AG09319 (cell line): ENCODE results near the gene AKR1A1.

Experiments used
- DNase-seq: peaks from one replicate; pipeline ENCODE4 v3.0.0-alpha.2; 2010; ENCODE audit warnings: low read depth; ENCODE audit errors: extremely low read depth
- CTCF ChIP-seq: IDR thresholded peaks from 2 replicates; pipeline ENCODE4 v1.5.1; 2011; ENCODE audit warnings: low read depth, mild to moderate bottlenecking, inconsistent platforms, low read length, moderate library complexity

Gene AKR1A1

DNA sequence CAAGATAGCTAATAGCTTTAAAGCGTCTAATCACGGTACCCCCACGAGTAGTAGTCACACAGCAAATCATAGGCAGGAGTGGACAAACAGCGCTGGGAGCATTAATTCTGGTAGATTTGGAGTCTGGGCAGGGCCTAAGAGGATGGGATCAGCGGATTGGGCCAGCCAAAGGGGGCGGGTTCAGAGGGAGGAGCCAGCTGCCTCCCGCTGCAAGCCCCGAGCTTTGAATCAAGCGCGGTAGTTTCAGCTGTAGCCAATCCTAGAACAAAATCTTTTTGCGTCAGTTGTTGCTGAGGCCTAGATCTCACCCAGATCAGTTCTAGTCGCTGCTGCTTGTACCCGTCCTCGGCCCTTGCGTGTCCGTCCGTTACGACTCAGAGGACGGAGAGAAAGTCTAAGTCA, 32.6 kb downstream of the AKR1A1 start:
- DNase-seq: peak; percentile 88
- TF ChIP-seq CTCF: no peak

DNA sequence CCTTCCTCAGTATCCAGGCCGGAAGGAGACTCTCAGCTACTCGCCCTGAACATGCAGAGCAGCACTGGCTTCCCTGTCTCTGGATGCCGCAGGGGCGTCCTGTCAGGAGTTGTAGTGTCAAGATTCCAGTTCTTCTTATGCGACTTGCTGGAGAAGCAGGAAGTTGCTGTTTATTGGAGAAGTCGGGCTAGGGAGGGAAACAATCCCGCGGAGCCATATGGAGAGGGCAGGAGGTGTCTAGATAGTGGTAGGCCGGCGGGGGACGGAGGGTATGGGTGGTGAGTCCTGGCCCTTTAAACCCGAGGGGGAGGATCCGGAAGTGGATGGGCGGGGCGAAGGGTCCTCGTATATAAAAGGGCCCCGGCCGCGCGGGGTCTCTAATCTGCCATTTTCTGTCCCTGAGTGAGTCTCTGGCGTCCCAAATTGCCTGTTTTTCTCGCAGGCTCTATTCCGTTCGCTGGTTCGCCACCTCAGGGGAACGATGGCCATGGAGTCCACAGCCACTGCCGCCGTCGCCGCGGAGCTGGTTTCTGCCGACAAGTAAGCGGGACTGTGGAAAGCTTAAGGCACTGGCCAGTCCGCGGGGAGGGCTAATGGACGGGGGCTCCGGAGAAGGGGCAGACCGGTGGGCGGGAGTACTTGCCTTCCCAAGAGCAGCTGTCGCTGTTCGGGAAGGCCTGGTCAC, 33.2 kb downstream of the AKR1A1 start, which contains the start of gene NASP:
NASP (plus strand) TSS at position 376 of the 685 bp plus-strand sequence; CDS start at position 482, 106 bp downstream.
- no peak for DNase-seq
- TF ChIP-seq CTCF: no peak

DNA sequence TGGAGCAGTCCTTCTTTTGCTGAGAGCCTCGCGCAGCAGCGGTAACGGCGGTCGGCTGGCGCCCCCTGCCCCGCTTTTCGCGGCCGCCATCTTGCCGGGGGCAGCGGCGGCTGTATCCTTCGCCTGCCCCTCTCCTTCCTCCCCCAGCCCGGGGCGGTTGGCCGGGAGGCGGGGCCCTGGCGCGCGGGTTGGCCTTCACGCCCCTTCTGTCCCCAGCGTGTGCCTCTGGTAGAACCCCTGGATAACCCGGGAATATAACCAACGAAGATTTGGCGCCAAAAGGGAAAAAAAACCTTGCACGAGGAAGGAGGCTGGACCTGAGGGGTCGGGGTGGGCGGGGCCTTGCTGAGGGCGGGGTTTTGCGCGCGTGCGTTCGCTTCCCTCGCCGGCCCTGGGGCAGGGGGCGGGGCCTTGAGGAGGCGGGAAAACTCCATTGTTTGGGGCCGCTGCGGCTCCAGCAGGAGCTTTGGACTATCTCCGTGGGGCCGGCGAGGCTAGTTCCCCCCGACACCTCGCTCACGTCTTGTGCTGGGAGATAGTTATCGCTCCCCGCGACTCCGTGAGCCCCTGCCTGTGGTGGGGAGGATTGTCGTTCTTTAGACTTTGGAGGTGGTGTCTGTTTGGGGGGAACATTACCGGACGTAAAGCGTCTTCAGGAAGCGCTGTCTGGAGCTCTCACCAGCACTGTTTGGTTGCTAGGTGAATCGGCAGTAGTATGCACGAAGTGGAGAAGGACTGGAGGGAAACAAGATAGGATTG, 33.9 kb downstream of the AKR1A1 start:
- TF ChIP-seq CTCF: peak; percentile 2; the same call in 1 of the 2 replicates
- peak; percentile 57 for DNase-seq

- DNase-seq: no peak
- no peak for TF ChIP-seq CTCF
These were observed 34.4 kb downstream of the AKR1A1 start for GRCh38 chr1:45585110-45585426.

GRCh38 chr1:45585496-45586075, 35.0 kb downstream of the AKR1A1 start:
- TF ChIP-seq CTCF: no peak
- DNase-seq: no peak

DNA sequence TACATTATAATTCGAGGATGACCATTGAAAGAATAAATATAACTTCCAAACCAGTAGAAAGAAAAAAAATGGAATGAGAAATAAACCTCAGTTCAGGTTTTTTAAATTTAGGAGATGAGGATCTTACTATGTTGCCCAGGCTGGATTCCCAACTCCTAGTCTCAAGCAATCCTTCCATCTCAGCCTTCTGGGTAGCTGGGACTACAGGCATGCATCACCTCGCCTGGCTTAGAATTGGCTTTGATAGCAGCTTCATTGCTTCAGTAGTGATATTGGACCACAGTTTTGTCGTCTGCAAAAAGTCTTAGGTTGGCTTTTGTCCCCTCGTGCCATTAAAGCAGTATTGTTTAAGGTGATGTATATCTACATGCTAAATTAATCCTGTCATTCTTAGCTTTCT, 36.1 kb downstream of the AKR1A1 start:
- no peak for TF ChIP-seq CTCF
- no peak for DNase-seq

GRCh38 chr1:45589861-45590260, 39.2 kb downstream of the AKR1A1 start:
- TF ChIP-seq CTCF: no peak
- DNase-seq: no peak
